T-helper 17 cell (primary cell): ENCODE results near the gene RAP2A. TPM values are rescaled to one million over a fixed set of nuclear protein-coding genes. Genes with fewer than 3 reads are reported as not detected.

Experiments
- ATAC-seq: fragments of 150-1000 bp; cut with Tn5 transposase; 2 replicates; pipeline ENCODE4 v1.10.0; 2021; ENCODE audit warnings: mild to moderate bottlenecking, moderate library complexity
- DNase-seq, 3 donors: peaks; one replicate each; pipeline versions ENCODE4 v3.0.0 to v3.0.0-alpha.2; 2020 to 2021
- H3K9me3 ChIP-seq: one replicate; pipeline ENCODE4 v1.7.0; 2013; ENCODE audit warnings: low read length, mild to moderate bottlenecking; ENCODE audit not compliant: control insufficient read depth, poor library complexity, severe bottlenecking
- H3K27ac Mint-ChIP-seq: one replicate; pipeline ENCODE4 v1.8.0; 2022; ENCODE audit warnings: mild to moderate bottlenecking, moderate library complexity, mixed read lengths
- H3K27me3 Mint-ChIP-seq: one replicate; pipeline ENCODE4 v1.8.0; 2022; ENCODE audit warnings: mixed read lengths
- H3K36me3 Mint-ChIP-seq: one replicate; pipeline ENCODE4 v1.8.0; 2022; ENCODE audit warnings: low read depth, mixed read lengths
- H3K4me1 Mint-ChIP-seq: one replicate; pipeline ENCODE4 v1.8.0; 2022; ENCODE audit warnings: mild to moderate bottlenecking, mixed read lengths
- H3K4me3 Mint-ChIP-seq: one replicate; pipeline ENCODE4 v1.8.0; 2022; ENCODE audit warnings: mild to moderate bottlenecking, moderate library complexity, mixed read lengths
- total RNA-seq, 4 donors: library from RNA in 2 of 4; stranded (reverse) in 2 of 4; gene quantifications; one replicate each; pipeline ENCODE4 v1.2.3 and lab custom pipeline; 2022 to 2026

The RAP2A gene
- total RNA-seq, 2 donors from 2014 or later: 15.3 to 16.2 TPM

DNA sequence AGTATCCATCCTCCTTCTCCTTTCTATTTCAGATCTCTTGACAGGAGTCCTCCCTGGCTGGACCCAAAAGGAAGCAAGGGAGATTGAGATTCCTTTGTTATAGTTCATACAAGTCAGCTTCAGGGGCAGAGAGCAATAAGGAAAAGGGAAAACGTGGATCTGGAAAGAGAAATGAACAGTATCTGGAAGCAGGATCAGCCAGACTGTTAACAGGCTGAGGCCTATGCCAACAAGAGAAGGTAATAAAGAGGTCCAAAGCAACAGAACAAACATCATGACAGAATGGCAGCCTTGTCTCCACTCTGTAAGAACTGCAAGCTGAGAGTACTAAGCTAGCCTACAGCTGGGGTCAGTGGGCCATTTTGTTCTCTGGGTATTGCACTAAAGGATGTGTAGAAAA, 64.5 kb downstream of the RAP2A start:
- Mint-ChIP-seq H3K27me3 (peaks cover 41% of the 10 kb centered on the region), H3K36me3 (no peaks in the 10 kb centered on the region), H3K27ac (no peak overlapping the region), H3K4me1 (no peaks in the 10 kb centered on the region), H3K4me3 (no peak overlapping the region)
- H3K9me3 ChIP-seq: no peaks in the 10 kb centered on the region
- ATAC-seq (no peak), DNase-seq (no peak)

DNA sequence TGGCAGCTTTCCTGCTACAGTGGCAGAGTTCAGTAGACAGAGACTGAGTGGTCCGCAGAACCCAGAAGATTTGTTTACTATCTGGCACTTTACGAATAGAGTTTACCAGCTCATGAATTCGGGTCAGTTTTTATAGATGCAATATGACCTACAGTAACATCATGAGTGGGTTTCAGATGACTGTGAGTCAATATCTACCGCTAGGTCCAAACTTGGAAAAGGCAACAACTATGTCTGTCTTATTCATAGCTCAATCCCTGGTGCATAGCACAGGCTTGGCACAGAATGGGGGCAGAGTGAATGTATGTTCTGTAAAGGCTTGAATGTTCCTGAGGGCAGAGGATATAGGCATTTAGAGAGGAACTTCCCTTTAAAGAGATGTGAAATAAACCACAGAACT, 65.2 kb downstream of the RAP2A start:
- no peaks in the 10 kb centered on the region for H3K9me3 ChIP-seq
- ATAC-seq (no peak), DNase-seq (no peak)
- H3K4me3 Mint-ChIP-seq: no peak overlapping the region
- no peaks in the 10 kb centered on the region for H3K36me3 Mint-ChIP-seq
- no peak overlapping the region for H3K27ac Mint-ChIP-seq
- H3K4me1 Mint-ChIP-seq: no peaks in the 10 kb centered on the region
- H3K27me3 Mint-ChIP-seq: peaks cover 47% of the 10 kb centered on the region

DNA sequence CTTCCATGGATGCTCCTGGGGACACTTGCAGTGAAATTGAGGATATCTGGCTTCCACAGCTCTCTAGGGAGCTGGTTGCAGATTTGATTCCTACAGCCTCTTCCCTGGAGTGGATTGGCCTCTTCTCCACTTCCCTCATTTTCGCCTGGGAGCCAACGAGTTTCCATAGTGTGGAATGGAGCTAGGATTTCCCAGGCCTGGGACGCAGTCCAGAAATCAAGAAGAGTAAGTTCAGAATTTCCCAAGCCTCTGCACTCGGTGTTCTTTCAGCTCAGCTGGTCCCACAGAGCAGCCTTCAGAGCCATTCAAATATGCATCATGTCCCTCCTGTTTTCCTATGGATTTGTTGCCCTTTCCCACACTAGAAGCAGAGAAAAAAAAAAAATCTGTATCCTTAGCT, 68.2 kb downstream of the RAP2A start:
- ATAC-seq (no peak), DNase-seq (no peak)
- Mint-ChIP-seq H3K27ac (no peak overlapping the region), H3K36me3 (no peaks in the 10 kb centered on the region), H3K27me3 (peaks cover 48% of the 10 kb centered on the region), H3K4me3 (no peak overlapping the region), H3K4me1 (no peaks in the 10 kb centered on the region)
- no peaks in the 10 kb centered on the region for H3K9me3 ChIP-seq

DNA sequence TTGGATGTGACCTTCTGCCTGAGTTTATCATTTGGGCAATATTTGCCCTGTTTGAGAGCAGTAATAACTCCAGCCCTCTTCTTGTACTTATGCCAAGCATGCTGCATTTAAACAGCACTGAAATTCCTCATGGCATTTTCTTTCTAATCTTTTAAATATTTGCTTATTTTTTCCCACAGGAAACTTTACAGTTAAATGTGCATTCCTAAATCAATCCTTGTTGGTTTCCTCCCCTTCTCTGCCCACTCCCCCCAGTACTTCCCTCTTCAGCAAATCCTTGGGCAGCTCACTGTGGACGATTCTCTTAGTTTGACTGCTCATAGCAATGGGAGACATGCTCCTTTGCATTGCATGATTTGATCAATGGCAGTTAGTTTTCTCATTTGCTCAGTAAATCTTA, 68.7 kb downstream of the RAP2A start:
- peaks cover 47% of the 10 kb centered on the region for H3K27me3 Mint-ChIP-seq
- no peaks in the 10 kb centered on the region for H3K4me1 Mint-ChIP-seq
- no peak overlapping the region for H3K27ac Mint-ChIP-seq
- no peak overlapping the region for H3K4me3 Mint-ChIP-seq
- DNase-seq (no peak), ATAC-seq (no peak)
- H3K9me3 ChIP-seq: no peaks in the 10 kb centered on the region
- no peaks in the 10 kb centered on the region for H3K36me3 Mint-ChIP-seq

DNA sequence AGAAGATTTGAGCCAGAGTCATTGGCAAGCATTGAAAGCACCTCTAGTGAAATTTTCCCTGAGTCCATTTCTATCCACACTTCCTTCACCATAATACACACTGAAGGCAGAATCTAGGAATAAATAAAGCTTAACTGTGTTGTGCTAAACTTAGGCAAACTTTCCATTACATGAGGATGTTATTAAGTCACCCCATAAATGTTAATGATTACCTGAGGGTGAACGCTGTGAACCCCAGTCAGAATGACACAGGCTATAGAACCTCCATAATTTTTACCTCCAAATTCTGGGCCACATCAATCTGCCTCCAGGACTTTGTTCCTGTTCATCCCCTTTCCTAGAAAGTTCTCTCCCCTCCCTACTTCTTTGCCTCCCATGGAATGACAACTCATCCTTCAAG, 71.0 kb downstream of the RAP2A start:
- peaks cover 41% of the 10 kb centered on the region for H3K27me3 Mint-ChIP-seq

DNA sequence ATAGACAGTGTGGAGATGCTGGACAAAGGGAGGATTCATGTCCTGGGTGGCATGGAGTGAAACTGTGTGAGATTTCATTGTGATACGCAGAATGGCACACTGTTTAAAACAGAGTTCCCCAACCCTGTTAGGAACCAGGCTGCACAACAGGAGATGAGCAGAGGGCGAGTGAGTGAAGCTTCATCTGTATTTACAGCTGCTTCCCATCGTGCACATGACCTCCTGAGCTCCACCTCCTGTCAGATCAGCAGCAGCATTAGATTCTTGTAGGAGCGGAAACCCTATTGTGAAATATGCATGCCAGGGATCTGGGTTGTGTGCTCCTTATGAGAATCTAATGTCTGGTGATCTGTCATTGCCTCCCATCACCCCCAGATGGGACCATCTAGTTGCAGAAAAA, 72.5 kb downstream of the RAP2A start:
- Mint-ChIP-seq H3K27ac (no peak overlapping the region), H3K4me3 (no peak overlapping the region), H3K36me3 (no peaks in the 10 kb centered on the region), H3K27me3 (peaks cover 31% of the 10 kb centered on the region), H3K4me1 (no peaks in the 10 kb centered on the region)
- no peaks in the 10 kb centered on the region for H3K9me3 ChIP-seq
- no peak for DNase-seq
- ATAC-seq: no peak

More for the DNA sequence above, 71.0 kb downstream of the RAP2A start:
- H3K9me3 ChIP-seq: no peaks in the 10 kb centered on the region
- Mint-ChIP-seq H3K36me3 (no peaks in the 10 kb centered on the region), H3K4me1 (no peaks in the 10 kb centered on the region), H3K27ac (no peak overlapping the region), H3K4me3 (no peak overlapping the region)
- DNase-seq (no peak), ATAC-seq (no peak)

DNA sequence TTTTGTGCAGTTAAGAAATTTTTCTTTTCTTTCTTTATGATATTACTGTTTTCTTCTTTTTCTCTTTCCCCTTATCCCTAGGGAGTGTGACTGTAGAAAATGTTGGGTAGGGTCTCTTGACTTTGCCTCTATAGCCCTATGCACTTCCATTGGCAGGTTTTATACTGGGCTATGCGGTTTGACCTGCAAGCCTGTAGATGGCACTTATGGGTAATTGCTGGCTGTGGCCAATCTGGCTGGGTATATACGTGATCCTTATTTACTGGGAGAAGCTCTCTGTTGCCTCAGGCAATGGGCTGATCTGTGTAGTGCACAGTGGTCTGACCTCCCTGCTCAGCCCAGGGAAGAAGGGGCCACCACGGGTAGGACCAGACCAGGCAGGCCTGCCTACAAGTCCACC, 78.8 kb downstream of the RAP2A start:
- H3K27ac Mint-ChIP-seq: no peak overlapping the region
- no peak overlapping the region for H3K4me3 Mint-ChIP-seq
- H3K9me3 ChIP-seq: no peaks in the 10 kb centered on the region
- H3K36me3 Mint-ChIP-seq: no peaks in the 10 kb centered on the region
- DNase-seq: no peak
- peaks cover 25% of the 10 kb centered on the region for H3K27me3 Mint-ChIP-seq
- no peak for ATAC-seq
- no peaks in the 10 kb centered on the region for H3K4me1 Mint-ChIP-seq

DNA sequence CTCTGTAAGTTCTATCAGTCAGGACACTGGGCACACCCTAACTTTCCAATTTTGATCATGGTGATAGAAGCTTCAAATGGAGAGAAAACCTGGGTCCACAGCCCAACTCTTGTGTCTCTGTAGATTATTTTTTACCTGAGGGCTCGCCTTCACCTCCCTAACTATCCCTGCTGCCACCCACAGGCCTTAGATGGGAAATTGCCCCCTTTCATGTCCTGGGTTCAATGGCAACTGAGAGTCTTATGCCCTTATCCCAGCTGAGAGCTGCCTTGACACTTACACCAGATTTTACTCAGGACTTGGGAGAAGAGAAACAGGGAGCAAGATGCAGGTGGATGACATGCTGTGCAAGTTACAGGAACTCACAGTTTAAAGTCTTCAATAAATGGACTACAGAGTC, 81.7 kb downstream of the RAP2A start:
- no peak for ATAC-seq
- H3K36me3 Mint-ChIP-seq: no peaks in the 10 kb centered on the region
- H3K27ac Mint-ChIP-seq: no peak overlapping the region
- no peak for DNase-seq
- H3K4me1 Mint-ChIP-seq: no peaks in the 10 kb centered on the region
- peaks cover 25% of the 10 kb centered on the region for H3K27me3 Mint-ChIP-seq
- no peaks in the 10 kb centered on the region for H3K9me3 ChIP-seq
- no peak overlapping the region for H3K4me3 Mint-ChIP-seq

DNA sequence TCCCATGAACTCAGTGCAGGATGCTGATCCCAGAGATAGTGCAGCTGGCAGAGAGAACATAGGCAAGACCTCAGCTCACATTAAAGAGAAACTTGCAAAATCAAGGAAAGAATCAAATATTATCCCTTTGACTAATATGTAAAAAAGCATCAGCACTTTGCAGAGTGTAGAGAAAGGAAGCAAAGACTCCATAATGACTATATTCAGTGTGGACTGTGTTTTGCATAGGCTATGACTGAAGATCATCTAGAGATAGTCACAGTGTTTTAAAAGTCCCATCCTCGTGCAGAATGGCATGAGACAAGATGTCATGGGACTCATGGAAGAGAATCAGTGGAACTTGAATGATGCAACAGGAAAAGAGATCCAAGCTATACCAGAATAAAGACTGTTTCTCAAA, 84.0 kb downstream of the RAP2A start:
- DNase-seq (no peak), ATAC-seq (no peak)
- no peak overlapping the region for H3K4me3 Mint-ChIP-seq
- peaks cover 3% of the 10 kb centered on the region for H3K9me3 ChIP-seq
- H3K27me3 Mint-ChIP-seq: peaks cover 25% of the 10 kb centered on the region
- H3K27ac Mint-ChIP-seq: no peak overlapping the region
- no peaks in the 10 kb centered on the region for H3K36me3 Mint-ChIP-seq
- no peaks in the 10 kb centered on the region for H3K4me1 Mint-ChIP-seq

Other genes with a start within 250 kb of the RAP2A start
- 10 to 100 TPM; 36.1 to 40.2 TPM for gene MBNL2, start 211.8 kb upstream of the RAP2A start, total RNA-seq